Measurements from ENCODE around the gene PLAGL1. TPM values are rescaled to one million over a fixed set of nuclear protein-coding genes. Genes with fewer than 3 reads are reported as not detected.
"Not testable (repeated sequence)": the region's sequence is repeated elsewhere in the genome, so short reads cannot be mapped to it uniquely, and the experiment has no call there.

The PLAGL1 gene
- total RNA-seq, 1 experiment from 2014 or later: 0.38 TPM

GRCh38 chr6:143937668-143937970 lies 70.4 kb downstream of the PLAGL1 start:
- DNase-seq (ENCODE audit: low spot score): no peak

GRCh38 chr6:143936778-143937667 lies 71.0 kb downstream of the PLAGL1 start:
- DNase-seq (ENCODE audit: low spot score): no peak

GRCh38 chr6:143936347-143936746 lies 71.7 kb downstream of the PLAGL1 start:
- DNase-seq (ENCODE audit: low spot score): no peak

GRCh38 chr6:143934867-143935266 lies 73.2 kb downstream of the PLAGL1 start:
- DNase-seq (ENCODE audit: low spot score): no peak

GRCh38 chr6:143934331-143934730 lies 73.7 kb downstream of the PLAGL1 start:
- DNase-seq (ENCODE audit: low spot score): no peak

- DNase-seq (ENCODE audit: low spot score): no peak
Observed at GRCh38 chr6:143929975-143930374, 78.1 kb downstream of the PLAGL1 start.

GRCh38 chr6:143928853-143929252 lies 79.2 kb downstream of the PLAGL1 start:
- DNase-seq (ENCODE audit: low spot score): no peak

- DNase-seq (ENCODE audit: low spot score): not testable (repeated sequence)
Observed at GRCh38 chr6:143917026-143917425, 91.0 kb downstream of the PLAGL1 start.

GRCh38 chr6:143912671-143913070 lies 95.4 kb downstream of the PLAGL1 start:
- no peak for DNase-seq (ENCODE audit: low spot score)

GRCh38 chr6:143911028-143911427 lies 97.0 kb downstream of the PLAGL1 start:
- DNase-seq (ENCODE audit: low spot score): no peak

- DNase-seq (ENCODE audit: low spot score): no peak
Observed at GRCh38 chr6:143902827-143903226, 105.2 kb downstream of the PLAGL1 start.

GRCh38 chr6:143901885-143902750 lies 105.9 kb downstream of the PLAGL1 start:
- DNase-seq (ENCODE audit: low spot score): no peak

- no peak for DNase-seq (ENCODE audit: low spot score)
Observed at GRCh38 chr6:143900358-143900757, 107.7 kb downstream of the PLAGL1 start.

GRCh38 chr6:143896126-143896860 lies 111.8 kb downstream of the PLAGL1 start:
- no peak for DNase-seq (ENCODE audit: low spot score)

- no peak for DNase-seq (ENCODE audit: low spot score)
Observed at GRCh38 chr6:143894655-143895054, 113.4 kb downstream of the PLAGL1 start.

Other genes starting within 250 kb of the PLAGL1 start
- gene LTV1, start 164.9 kb downstream of the PLAGL1 start, total RNA-seq (2014; rRNA removed; shearing (Covaris generic)): 41.2 and 46.3 TPM in 2 replicates
- not detected in 2 replicates for gene ZC2HC1B, start 143.8 kb downstream of the PLAGL1 start, total RNA-seq (2014; rRNA removed; shearing (Covaris generic))
- gene SF3B5, start 87.3 kb upstream of the PLAGL1 start, total RNA-seq (2014; rRNA removed; shearing (Covaris generic)): 118 and 150 TPM in 2 replicates
- gene STX11, start 142.3 kb upstream of the PLAGL1 start, total RNA-seq (2014; rRNA removed; shearing (Covaris generic)): 0.86 and 0.88 TPM in 2 replicates